Cerebellar nuclear complex (tissue), 1 donor: ENCODE results near the gene PLD3.

ENCODE experiments used
- DNase-seq, 2 experiments: peaks; one replicate each; lab custom pipeline; 2025; lab: John Stamatoyannopoulos, UW

PLD3 gene

GRCh38 chr19:40413291-40413845 lies 64.9 kb downstream of the PLD3 start, which contains the start of gene PRX:
Gene PRX (minus strand): TSS chr19:40413378. CDS start chr19:40407932, 5,446 bp downstream.
- DNase-seq: no peak

GRCh38 chr19:40414542-40415535 lies 66.3 kb downstream of the PLD3 start:
- no peak for DNase-seq

- no peak for DNase-seq
Observed at GRCh38 chr19:40415768-40416167, 67.3 kb downstream of the PLD3 start.

- DNase-seq: no peak
Observed at GRCh38 chr19:40416918-40417642, 68.6 kb downstream of the PLD3 start.

- no peak for DNase-seq
Observed at GRCh38 chr19:40417643-40417981, 69.1 kb downstream of the PLD3 start.

GRCh38 chr19:40418040-40418439 lies 69.5 kb downstream of the PLD3 start:
- DNase-seq: no peak

GRCh38 chr19:40419066-40419612 lies 70.6 kb downstream of the PLD3 start:
- no peak for DNase-seq

GRCh38 chr19:40419780-40420179 lies 71.3 kb downstream of the PLD3 start:
- DNase-seq: no peak

GRCh38 chr19:40420451-40420765 lies 71.9 kb downstream of the PLD3 start:
- no peak for DNase-seq

GRCh38 chr19:40420766-40421765 lies 72.6 kb downstream of the PLD3 start:
- peak; percentile 45 to 68 for DNase-seq

GRCh38 chr19:40421993-40422747 lies 73.7 kb downstream of the PLD3 start:
- no peak for DNase-seq

GRCh38 chr19:40422748-40423566 lies 74.5 kb downstream of the PLD3 start:
- no peak for DNase-seq

- no peak for DNase-seq
Observed at GRCh38 chr19:40423938-40424337, 75.4 kb downstream of the PLD3 start.

GRCh38 chr19:40424637-40425449 lies 76.3 kb downstream of the PLD3 start:
- no peak for DNase-seq

GRCh38 chr19:40425450-40426287 lies 77.2 kb downstream of the PLD3 start, which contains the start of gene SERTAD1:
Gene SERTAD1 (minus strand): TSS chr19:40425992. CDS start chr19:40423546, 2,446 bp downstream.
- peak; percentile 98 to 99 for DNase-seq
